ENCODE data around the gene BDKRB1. TPM values are rescaled to one million over a fixed set of nuclear protein-coding genes. Genes with fewer than 3 reads are reported as not detected.

The BDKRB1 gene
- total RNA-seq, 2 experiments from 2014 or later: not detected

GRCh38 chr14:96274122-96274521 is 18.1 kb downstream of the BDKRB1 start:
- no peak for DNase-seq
- H3K27me3 Mint-ChIP-seq: no peaks in the 10 kb centered on the region
- no peak overlapping the region for H3K4me3 Mint-ChIP-seq
- ChIA-PET CTCF (interaction anchor here (0.6 to 9.8 kb wide), 12 partner anchors 12 to 273 kb away, joined by 3 to 94 read pairs (median 3); no protein-coding TSS in a partner anchor), POLR2A (no interaction called here)
- H3K4me1 Mint-ChIP-seq: no peaks in the 10 kb centered on the region
- H3K27ac Mint-ChIP-seq: no peak overlapping the region
- H3K9me3 Mint-ChIP-seq (ENCODE audit: low read depth): peaks cover 5% of the 10 kb centered on the region
- intact Hi-C loops (cut with DNase I, micrococcal nuclease): loop anchor here in 1 of 2 experiments (2.0 to 10.0 kb wide), 2 partner anchors 275 to 379 kb away; no protein-coding TSS in a partner anchor
- no peak for ATAC-seq
- no peaks in the 10 kb centered on the region for H3K36me3 Mint-ChIP-seq (ENCODE audit: low read depth)

- no peak for DNase-seq
- Mint-ChIP-seq H3K27ac (no peak overlapping the region), H3K9me3 (ENCODE audit: low read depth) (peaks cover 5% of the 10 kb centered on the region), H3K36me3 (ENCODE audit: low read depth) (peaks cover 3% of the 10 kb centered on the region), H3K4me3 (no peak overlapping the region), H3K27me3 (no peaks in the 10 kb centered on the region), H3K4me1 (no peaks in the 10 kb centered on the region)
- ChIA-PET POLR2A (no interaction called here), CTCF (interaction anchor here (0.6 to 9.8 kb wide), 13 partner anchors 12 to 1979 kb away, joined by 3 to 94 read pairs (median 3); no protein-coding TSS in a partner anchor)
- ATAC-seq: no peak
- intact Hi-C loops (cut with DNase I, micrococcal nuclease): loop anchor here in 1 of 2 experiments (2.0 to 10.0 kb wide), 2 partner anchors 276 to 380 kb away; no protein-coding TSS in a partner anchor
Measured at GRCh38 chr14:96274543-96274942, 18.5 kb downstream of the BDKRB1 start.

GRCh38 chr14:96275177-96276112 is 19.4 kb downstream of the BDKRB1 start:
- peaks cover 5% of the 10 kb centered on the region for H3K9me3 Mint-ChIP-seq (ENCODE audit: low read depth)
- H3K27me3 Mint-ChIP-seq: no peaks in the 10 kb centered on the region
- ChIA-PET CTCF (interaction anchor here (0.6 to 9.8 kb wide), 17 partner anchors 11 to 1978 kb away, joined by 3 to 94 read pairs (median 4); no protein-coding TSS in a partner anchor), POLR2A (no interaction called here)
- intact Hi-C loops (cut with DNase I, micrococcal nuclease): loop anchor here (1.0 to 10.0 kb wide), 5 partner anchors 175 to 714 kb away; no protein-coding TSS in a partner anchor
- H3K4me1 Mint-ChIP-seq: no peaks in the 10 kb centered on the region
- no peak overlapping the region for H3K27ac Mint-ChIP-seq
- H3K36me3 Mint-ChIP-seq (ENCODE audit: low read depth): peaks cover 8% of the 10 kb centered on the region
- H3K4me3 Mint-ChIP-seq: no peak overlapping the region
- DNase-seq (peak; percentile 86), ATAC-seq (peak; percentile 47)

DNA sequence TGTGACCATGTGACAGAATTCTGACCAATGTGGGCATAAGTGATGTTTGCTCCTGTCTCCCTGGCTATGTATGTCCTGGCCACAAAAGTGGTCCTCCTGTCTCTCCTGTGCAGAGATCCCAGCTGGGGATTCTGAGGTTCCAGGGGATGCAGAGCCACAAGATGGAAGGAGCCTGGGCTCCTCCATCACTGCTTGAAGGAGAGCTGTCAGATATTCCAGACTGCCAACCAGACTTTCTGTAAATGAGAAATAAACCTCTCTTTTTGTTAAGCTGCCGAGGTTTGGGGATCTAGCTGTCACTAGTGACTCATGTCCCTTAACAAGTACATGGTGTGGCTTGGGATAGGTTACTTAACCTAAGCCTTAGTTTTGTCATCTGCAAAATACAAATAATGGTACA is 21.9 kb downstream of the BDKRB1 start:
- Mint-ChIP-seq H3K4me1 (no peaks in the 10 kb centered on the region), H3K27me3 (no peaks in the 10 kb centered on the region), H3K9me3 (ENCODE audit: low read depth) (peaks cover 5% of the 10 kb centered on the region), H3K36me3 (ENCODE audit: low read depth) (peaks cover 9% of the 10 kb centered on the region), H3K27ac (no peak overlapping the region), H3K4me3 (no peak overlapping the region)
- DNase-seq (no peak), ATAC-seq (no peak)
- ChIA-PET CTCF (interaction anchor here (0.6 to 9.8 kb wide), 3 partner anchors 141 to 328 kb away, joined by 3 to 94 read pairs (median 3); no protein-coding TSS in a partner anchor), POLR2A (interaction anchor here (0.6 kb wide), 1 partner anchor 49 kb away, joined by 3 read pairs; no protein-coding TSS in a partner anchor)
- intact Hi-C loops (cut with DNase I, micrococcal nuclease): loop anchor here in 1 of 2 experiments (10.0 kb wide), 1 partner anchor 383 kb away; no protein-coding TSS in a partner anchor

DNA sequence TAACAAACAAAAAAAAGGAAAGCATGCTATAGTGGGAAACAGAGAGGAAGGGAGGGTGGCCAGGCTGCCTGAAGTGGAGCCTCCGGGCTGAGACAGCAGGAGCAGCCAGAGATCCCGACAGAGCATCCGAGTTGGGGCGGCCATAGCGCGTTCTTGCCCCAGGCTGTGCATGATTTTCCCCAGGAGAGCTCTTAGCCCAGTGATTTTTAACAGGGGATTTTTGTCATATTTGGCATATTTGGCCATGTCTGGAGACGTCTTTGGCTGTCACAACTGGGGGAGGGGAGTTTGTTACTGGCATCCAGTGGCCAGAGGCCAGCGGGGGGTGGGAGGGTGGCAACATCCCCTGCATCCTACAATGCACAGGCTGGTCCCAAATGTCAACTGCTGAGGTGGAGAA is 23.6 kb downstream of the BDKRB1 start:
- no peak for DNase-seq
- H3K9me3 Mint-ChIP-seq (ENCODE audit: low read depth): peaks cover 5% of the 10 kb centered on the region
- CTCF ChIA-PET: interaction anchor here (9.8 kb wide), 1 partner anchor 179 kb away, joined by 94 read pairs; no protein-coding TSS in a partner anchor
- POLR2A ChIA-PET: interaction anchor here (0.7 kb wide), 1 partner anchor 20 kb away, joined by 3 read pairs; no protein-coding TSS in a partner anchor
- no peak overlapping the region for H3K27ac Mint-ChIP-seq
- intact Hi-C loops (cut with DNase I, micrococcal nuclease): loop anchor here in 1 of 2 experiments (10.0 kb wide), 1 partner anchor 385 kb away; no protein-coding TSS in a partner anchor
- no peak overlapping the region for H3K4me3 Mint-ChIP-seq
- no peak for ATAC-seq
- H3K4me1 Mint-ChIP-seq: no peaks in the 10 kb centered on the region
- H3K36me3 Mint-ChIP-seq (ENCODE audit: low read depth): peaks cover 13% of the 10 kb centered on the region
- H3K27me3 Mint-ChIP-seq: no peaks in the 10 kb centered on the region

DNA sequence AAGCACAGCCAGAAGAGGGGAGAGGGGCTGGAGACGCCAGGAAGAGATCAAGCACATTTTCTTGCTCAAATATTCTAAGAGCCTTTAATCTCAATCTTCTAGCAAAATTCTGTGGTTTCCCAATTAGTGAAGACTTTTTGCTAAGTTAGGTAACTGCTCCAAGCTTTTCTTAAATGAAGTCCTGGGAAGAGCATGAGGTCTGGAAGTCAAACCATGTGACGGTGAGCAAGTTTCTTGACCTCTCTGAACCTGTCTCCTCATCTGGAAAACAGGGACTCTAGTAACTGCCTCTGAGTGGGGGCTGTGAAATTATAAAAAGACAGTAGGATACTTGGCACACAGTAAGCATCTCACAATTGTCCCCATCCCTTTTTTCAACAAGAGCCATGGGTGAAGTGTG is 24.1 kb downstream of the BDKRB1 start:
- CTCF ChIA-PET: interaction anchor here (9.8 kb wide), 1 partner anchor 179 kb away, joined by 94 read pairs; no protein-coding TSS in a partner anchor
- H3K36me3 Mint-ChIP-seq (ENCODE audit: low read depth): peaks cover 16% of the 10 kb centered on the region
- peaks cover 5% of the 10 kb centered on the region for H3K9me3 Mint-ChIP-seq (ENCODE audit: low read depth)
- DNase-seq (no peak), ATAC-seq (no peak)
- no peak overlapping the region for H3K27ac Mint-ChIP-seq
- POLR2A ChIA-PET: no interaction called here
- no peaks in the 10 kb centered on the region for H3K4me1 Mint-ChIP-seq
- no peaks in the 10 kb centered on the region for H3K27me3 Mint-ChIP-seq
- no peak overlapping the region for H3K4me3 Mint-ChIP-seq
- intact Hi-C loops (cut with DNase I, micrococcal nuclease): no loop called here

DNA sequence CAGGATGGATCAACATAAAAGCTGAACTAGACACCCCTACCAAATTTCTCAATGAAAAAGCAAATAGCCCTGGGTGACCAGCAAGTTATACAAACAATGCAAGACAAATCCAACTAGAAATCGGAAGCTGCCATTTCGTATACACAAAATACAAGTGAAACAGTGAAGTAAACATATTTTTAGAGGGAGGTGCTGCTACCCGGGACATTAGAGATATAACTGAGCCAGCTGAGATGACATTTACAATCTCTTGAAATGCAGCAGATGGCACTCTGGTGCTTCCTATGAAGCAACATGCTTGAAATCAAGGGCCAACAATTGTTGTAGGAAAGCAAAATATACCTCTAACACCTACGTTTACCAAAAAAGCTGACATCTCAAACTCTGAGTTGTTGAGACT is 25.5 kb downstream of the BDKRB1 start:
- CTCF ChIA-PET: interaction anchor here (0.9 to 1.2 kb wide), 2 partner anchors 16 to 181 kb away, joined by 4 to 6 read pairs; no protein-coding TSS in a partner anchor
- ATAC-seq (no peak), DNase-seq (no peak)
- intact Hi-C loops (cut with DNase I, micrococcal nuclease): no loop called here
- H3K36me3 Mint-ChIP-seq (ENCODE audit: low read depth): peaks cover 20% of the 10 kb centered on the region
- no peaks in the 10 kb centered on the region for H3K4me1 Mint-ChIP-seq
- no peak overlapping the region for H3K4me3 Mint-ChIP-seq
- no peak overlapping the region for H3K27ac Mint-ChIP-seq
- POLR2A ChIA-PET: no interaction called here
- peaks cover 5% of the 10 kb centered on the region for H3K9me3 Mint-ChIP-seq (ENCODE audit: low read depth)
- H3K27me3 Mint-ChIP-seq: no peaks in the 10 kb centered on the region

DNA sequence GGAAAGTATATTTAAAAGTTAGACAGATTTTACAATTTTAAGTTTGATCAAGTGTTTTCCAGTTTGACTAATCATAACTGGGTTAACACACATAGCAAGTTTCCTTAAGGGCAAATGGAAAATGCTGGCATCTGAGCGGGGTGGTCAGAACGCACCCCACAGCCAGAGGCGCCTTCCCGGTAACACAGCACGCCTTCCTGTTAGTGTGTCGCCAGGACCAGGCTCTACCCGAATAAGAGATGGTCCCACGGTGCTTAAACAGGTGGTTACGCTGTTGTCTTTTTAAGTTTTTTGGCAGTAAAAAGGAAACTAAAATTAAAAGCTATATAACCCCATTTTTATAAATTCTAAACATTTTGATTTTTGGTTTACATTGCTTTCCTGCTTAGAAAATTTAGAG is 28.0 kb downstream of the BDKRB1 start:
- CTCF ChIA-PET: no interaction called here
- no peak overlapping the region for H3K27ac Mint-ChIP-seq
- H3K36me3 Mint-ChIP-seq (ENCODE audit: low read depth): peaks cover 29% of the 10 kb centered on the region

GRCh38 chr14:96284430-96284829 is 28.4 kb downstream of the BDKRB1 start:
- Mint-ChIP-seq H3K27me3 (no peaks in the 10 kb centered on the region), H3K27ac (no peak overlapping the region), H3K4me3 (no peak overlapping the region), H3K9me3 (ENCODE audit: low read depth) (no peaks in the 10 kb centered on the region), H3K36me3 (ENCODE audit: low read depth) (peaks cover 26% of the 10 kb centered on the region), H3K4me1 (no peaks in the 10 kb centered on the region)
- ChIA-PET CTCF (interaction anchor here (1.0 kb wide), 1 partner anchor 11 kb away, joined by 3 read pairs; no protein-coding TSS in a partner anchor), POLR2A (no interaction called here)
- ATAC-seq (no peak), DNase-seq (no peak)
- intact Hi-C loops (cut with DNase I, micrococcal nuclease): no loop called here

More for the DNA sequence above, 28.0 kb downstream of the BDKRB1 start:
- intact Hi-C loops (cut with DNase I, micrococcal nuclease): no loop called here
- ATAC-seq (no peak), DNase-seq (no peak)
- no peak overlapping the region for H3K4me3 Mint-ChIP-seq
- POLR2A ChIA-PET: no interaction called here
- no peaks in the 10 kb centered on the region for H3K4me1 Mint-ChIP-seq
- no peaks in the 10 kb centered on the region for H3K9me3 Mint-ChIP-seq (ENCODE audit: low read depth)
- no peaks in the 10 kb centered on the region for H3K27me3 Mint-ChIP-seq

- DNase-seq (no peak), ATAC-seq (no peak)
- ChIA-PET POLR2A (no interaction called here), CTCF (interaction anchor here (1.1 to 1.5 kb wide), 3 partner anchors 10 to 162 kb away, joined by 3 to 5 read pairs (median 4); no protein-coding TSS in a partner anchor)
- intact Hi-C loops (cut with DNase I, micrococcal nuclease): no loop called here
- no peak overlapping the region for H3K27ac Mint-ChIP-seq
- no peaks in the 10 kb centered on the region for H3K4me1 Mint-ChIP-seq
- H3K36me3 Mint-ChIP-seq (ENCODE audit: low read depth): peaks cover 27% of the 10 kb centered on the region
- H3K9me3 Mint-ChIP-seq (ENCODE audit: low read depth): no peaks in the 10 kb centered on the region
- no peak overlapping the region for H3K4me3 Mint-ChIP-seq
- no peaks in the 10 kb centered on the region for H3K27me3 Mint-ChIP-seq
Measured at GRCh38 chr14:96285667-96286066, 29.7 kb downstream of the BDKRB1 start.

DNA sequence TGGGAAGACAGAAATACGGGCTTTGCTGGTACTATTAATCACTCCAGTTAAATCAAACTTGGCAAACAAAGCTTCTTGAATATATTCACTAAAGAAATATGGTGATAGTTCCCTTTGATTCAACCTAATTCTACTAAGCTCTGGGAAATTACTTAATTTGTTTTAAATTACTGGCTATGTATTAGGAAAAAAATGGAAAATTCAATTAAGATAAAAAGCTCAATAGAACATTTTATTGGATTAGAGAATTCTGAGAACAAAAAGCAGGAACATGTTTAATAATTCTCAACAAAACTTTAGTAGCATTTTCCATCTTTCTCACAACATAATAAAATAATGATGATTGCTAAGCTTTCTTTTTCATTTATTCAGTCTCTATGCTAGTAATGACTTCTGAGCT is 30.2 kb downstream of the BDKRB1 start:
- POLR2A ChIA-PET: no interaction called here
- Mint-ChIP-seq H3K4me3 (no peak overlapping the region), H3K4me1 (no peaks in the 10 kb centered on the region), H3K27me3 (no peaks in the 10 kb centered on the region), H3K36me3 (ENCODE audit: low read depth) (peaks cover 27% of the 10 kb centered on the region), H3K27ac (no peak overlapping the region), H3K9me3 (ENCODE audit: low read depth) (no peaks in the 10 kb centered on the region)
- CTCF ChIA-PET: interaction anchor here (0.7 to 1.5 kb wide), 5 partner anchors 11 to 187 kb away, joined by 3 to 5 read pairs (median 3); no protein-coding TSS in a partner anchor
- intact Hi-C loops (cut with DNase I, micrococcal nuclease): no loop called here
- no peak for ATAC-seq
- no peak for DNase-seq

All from activated CD4-positive, alpha-beta T cell treated with anti-CD3 and anti-CD28 coated beads for 36 hours (primary cell).